Ectodermal cell (in vitro differentiated cells): ENCODE results near the gene ADARB2.

Experiments
- H3K27ac ChIP-seq: 2 replicates; pipeline ENCODE4 v1.7.0; 2013; ENCODE audit warnings: mild to moderate bottlenecking, low read depth, low read length; ENCODE audit not compliant: insufficient read depth, poor library complexity, severe bottlenecking
- H3K27me3 ChIP-seq: 2 replicates; pipeline ENCODE4 v1.7.0; 2013; ENCODE audit warnings: mild to moderate bottlenecking, low read length; ENCODE audit not compliant: insufficient read depth, control insufficient read depth, poor library complexity, severe bottlenecking
- H3K36me3 ChIP-seq: one replicate; pipeline ENCODE4 v1.7.0; 2013; ENCODE audit warnings: low read length; ENCODE audit not compliant: control insufficient read depth, insufficient read depth
- H3K4me1 ChIP-seq: one replicate; pipeline ENCODE4 v1.7.0; 2013; ENCODE audit warnings: low read length; ENCODE audit not compliant: control insufficient read depth, insufficient read depth
- H3K4me3 ChIP-seq: 2 replicates; pipeline ENCODE4 v1.7.0; 2013; ENCODE audit warnings: low read depth, low read length, control low read depth; ENCODE audit not compliant: insufficient read depth
- H3K9me3 ChIP-seq: 2 replicates; pipeline ENCODE4 v1.7.0; 2013; ENCODE audit warnings: mild to moderate bottlenecking, low read length, moderate library complexity; ENCODE audit not compliant: control insufficient read depth
- WGBS, 2 experiments: methylation state at CpG; one replicate each; pipeline ENCODE4 v1.1.7; 2013; ENCODE audit warnings: missing lambda C conversion rate in 2 of 2; 5-methylcytosine and 5-hydroxymethylcytosine counted together

ADARB2 gene

DNA sequence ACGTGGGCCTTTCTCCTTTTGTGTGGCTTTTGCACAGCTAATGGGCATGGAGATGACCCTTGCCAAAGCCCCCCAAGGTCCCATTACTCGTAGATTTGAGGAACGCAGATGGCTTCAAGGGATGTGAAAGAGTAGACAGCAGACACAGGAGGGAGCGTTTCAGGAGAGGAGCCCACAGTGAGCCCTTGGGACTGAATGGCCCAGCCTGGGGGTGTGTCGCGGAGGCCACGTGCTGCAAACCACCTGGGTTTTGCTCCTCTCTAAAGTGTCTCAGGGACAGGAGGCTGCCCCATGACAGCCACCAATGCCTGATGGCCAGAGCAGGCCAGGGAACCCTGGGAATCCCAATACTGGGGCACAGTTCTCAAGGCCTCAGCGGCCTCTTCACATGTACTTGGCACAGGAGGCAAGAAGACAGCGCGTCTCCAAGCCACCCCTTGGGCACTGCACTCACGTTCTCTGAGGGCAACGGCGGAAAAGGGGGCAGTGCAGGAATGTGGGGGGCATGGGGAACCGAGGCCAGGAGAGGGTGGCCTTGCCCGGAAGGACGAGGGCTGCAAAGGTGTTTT, 495.9 kb downstream of the ADARB2 start:
- Histone ChIP-seq H3K9me3 (no peaks in the 10 kb centered on the region), H3K27ac (no peak overlapping the region), H3K27me3 (peaks cover 12% of the 10 kb centered on the region), H3K36me3 (no peaks in the 10 kb centered on the region), H3K4me1 (no peaks in the 10 kb centered on the region), H3K4me3 (no peak overlapping the region)
- 91 to 93% methylated on average over 16 of the region's 16 CpGs for WGBS, 2 experiments

DNA sequence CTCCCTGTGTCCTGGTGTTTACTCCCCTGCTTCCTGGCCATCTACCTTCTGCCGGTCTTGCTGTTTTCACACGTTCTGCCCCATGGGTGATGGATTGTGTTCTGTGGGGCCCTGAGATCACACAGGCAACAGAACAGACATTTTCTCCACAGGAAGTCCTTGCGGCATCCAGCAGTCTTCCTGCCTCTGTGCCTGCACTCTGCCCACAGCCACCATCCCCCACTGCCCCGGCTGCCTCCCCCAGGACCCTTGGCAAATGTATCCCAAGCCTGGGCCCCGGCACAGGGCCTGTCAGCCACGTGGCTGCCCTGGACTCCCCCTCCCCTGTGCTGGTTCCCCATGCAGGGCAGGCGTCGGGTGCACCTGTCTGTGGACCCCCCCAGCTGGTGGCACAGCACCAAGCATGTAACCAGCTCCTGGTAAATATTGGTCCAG, 497.0 kb downstream of the ADARB2 start:
- Histone ChIP-seq H3K27ac (no peak overlapping the region), H3K9me3 (no peaks in the 10 kb centered on the region), H3K4me1 (no peaks in the 10 kb centered on the region), H3K36me3 (no peaks in the 10 kb centered on the region), H3K4me3 (no peak overlapping the region), H3K27me3 (peaks cover 12% of the 10 kb centered on the region)
- 26 to 27% methylated on average over 8 of the region's 8 CpGs for WGBS, 2 experiments

GRCh38 chr10:1233031-1233430, 504.3 kb downstream of the ADARB2 start:
- Histone ChIP-seq H3K27me3 (peaks cover 8% of the 10 kb centered on the region), H3K27ac (no peak overlapping the region), H3K4me1 (peaks cover 22% of the 10 kb centered on the region), H3K4me3 (no peak overlapping the region), H3K9me3 (no peaks in the 10 kb centered on the region), H3K36me3 (no peaks in the 10 kb centered on the region)
- WGBS, 2 experiments, result 92 to 93% methylated on average over 9 of the region's 9 CpGs

- no peak overlapping the region for H3K27ac ChIP-seq
- WGBS, 2 experiments, result 95 to 96% methylated on average over 9 of the region's 9 CpGs
- H3K27me3 ChIP-seq, result peaks cover 4% of the 10 kb centered on the region
- H3K36me3 ChIP-seq, result no peaks in the 10 kb centered on the region
- no peaks in the 10 kb centered on the region for H3K9me3 ChIP-seq
- no peak overlapping the region for H3K4me3 ChIP-seq
- peaks cover 22% of the 10 kb centered on the region for H3K4me1 ChIP-seq
Observed at GRCh38 chr10:1232164-1232911, 505.0 kb downstream of the ADARB2 start.

- H3K36me3 ChIP-seq, result no peaks in the 10 kb centered on the region
- H3K4me1 ChIP-seq, result peaks cover 22% of the 10 kb centered on the region
- H3K9me3 ChIP-seq, result no peaks in the 10 kb centered on the region
- peaks cover 4% of the 10 kb centered on the region for H3K27me3 ChIP-seq
- no peak overlapping the region for H3K4me3 ChIP-seq
- H3K27ac ChIP-seq, result no peak overlapping the region
- 66 to 79% methylated on average over 9 of the region's 9 CpGs for WGBS, 2 experiments
Observed at GRCh38 chr10:1230592-1231275, 506.6 kb downstream of the ADARB2 start.

DNA sequence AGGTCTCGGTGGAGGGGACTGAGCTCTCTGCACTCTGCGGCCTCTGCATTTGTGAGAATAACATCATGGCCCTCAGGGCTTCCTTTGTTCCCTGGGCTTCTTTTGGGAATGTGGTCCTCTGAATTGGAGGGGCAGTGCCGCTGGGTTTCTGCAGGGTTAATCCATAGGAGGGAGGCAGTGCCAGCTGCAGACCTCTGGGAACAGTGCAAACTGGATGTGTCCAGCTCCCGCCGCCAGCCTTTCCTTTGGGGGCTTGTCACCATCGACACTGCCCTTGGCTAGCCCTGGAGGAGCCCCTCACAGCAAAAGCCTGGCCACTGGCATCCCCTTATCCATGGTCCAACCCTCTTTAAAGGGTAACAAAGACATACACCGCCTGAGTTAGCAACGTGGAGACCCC, 507.2 kb downstream of the ADARB2 start:
- Histone ChIP-seq H3K9me3 (no peaks in the 10 kb centered on the region), H3K27ac (no peak overlapping the region), H3K4me1 (peaks cover 22% of the 10 kb centered on the region), H3K4me3 (no peak overlapping the region), H3K27me3 (peaks cover 4% of the 10 kb centered on the region), H3K36me3 (no peaks in the 10 kb centered on the region)
- WGBS, 2 experiments, result 59% methylated on average over 8 of the region's 8 CpGs

- 95% methylated on average over 10 of the region's 10 CpGs for WGBS, 2 experiments
- Histone ChIP-seq H3K36me3 (no peaks in the 10 kb centered on the region), H3K4me1 (peaks cover 22% of the 10 kb centered on the region), H3K27me3 (peaks cover 4% of the 10 kb centered on the region), H3K27ac (no peak overlapping the region), H3K4me3 (no peak overlapping the region), H3K9me3 (no peaks in the 10 kb centered on the region)
Observed at GRCh38 chr10:1229574-1229973, 507.8 kb downstream of the ADARB2 start.

- no peaks in the 10 kb centered on the region for H3K36me3 ChIP-seq
- H3K27ac ChIP-seq, result no peak overlapping the region
- no peaks in the 10 kb centered on the region for H3K9me3 ChIP-seq
- H3K4me3 ChIP-seq, result no peak overlapping the region
- WGBS, 2 experiments, result 46 to 52% methylated on average over 3 of the region's 3 CpGs
- H3K4me1 ChIP-seq, result peaks cover 22% of the 10 kb centered on the region
- H3K27me3 ChIP-seq, result peaks cover 1% of the 10 kb centered on the region
Observed at GRCh38 chr10:1229116-1229515, 508.2 kb downstream of the ADARB2 start.

DNA sequence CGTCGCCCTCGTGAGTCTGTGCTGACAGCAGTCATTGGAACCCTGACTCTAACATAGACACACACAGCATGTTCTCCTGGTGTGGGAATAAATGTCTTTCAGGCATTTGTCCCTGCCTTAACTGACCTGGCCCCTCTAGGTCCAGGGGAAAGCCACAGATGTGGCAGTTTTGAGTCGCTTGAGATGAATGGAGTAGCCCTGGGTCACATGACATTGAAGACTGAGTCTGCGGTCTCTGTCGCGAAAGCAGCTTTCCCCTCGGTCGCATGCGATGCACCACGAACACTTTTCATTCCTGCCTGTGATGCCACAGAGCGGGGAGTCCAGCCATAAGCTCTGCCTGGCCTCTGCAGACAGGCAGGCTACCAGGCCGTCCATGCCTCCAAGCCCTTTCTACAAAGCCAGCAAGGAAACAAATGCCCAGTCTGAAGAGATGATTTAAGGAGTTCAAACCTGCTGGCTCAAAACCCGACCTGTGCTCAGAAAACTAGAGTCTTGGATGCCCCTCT, 508.8 kb downstream of the ADARB2 start:
- 86 to 91% methylated on average over 14 of the region's 14 CpGs for WGBS, 2 experiments
- H3K36me3 ChIP-seq, result no peaks in the 10 kb centered on the region

More for the DNA sequence above, 508.8 kb downstream of the ADARB2 start:
- Histone ChIP-seq H3K27ac (no peak overlapping the region), H3K9me3 (no peaks in the 10 kb centered on the region), H3K4me3 (no peak overlapping the region), H3K4me1 (peaks cover 22% of the 10 kb centered on the region), H3K27me3 (no peaks in the 10 kb centered on the region)
